ENCODE data around the gene FMNL2. TPM values are rescaled to one million over a fixed set of nuclear protein-coding genes. Genes with fewer than 3 reads are reported as not detected.
"Not testable (repeated sequence)": the region's sequence is repeated elsewhere in the genome, so short reads cannot be mapped to it uniquely, and the experiment has no call there.

The FMNL2 gene
- total RNA-seq, 1 donor from 2014 or later, result 6.4 TPM

GRCh38 chr2:152455738-152456137 is 120.8 kb downstream of the FMNL2 start:
- DNase-seq, result no peak
- intact Hi-C loops (cut with micrococcal nuclease), result no loop called here
- ATAC-seq, result no peak

DNA sequence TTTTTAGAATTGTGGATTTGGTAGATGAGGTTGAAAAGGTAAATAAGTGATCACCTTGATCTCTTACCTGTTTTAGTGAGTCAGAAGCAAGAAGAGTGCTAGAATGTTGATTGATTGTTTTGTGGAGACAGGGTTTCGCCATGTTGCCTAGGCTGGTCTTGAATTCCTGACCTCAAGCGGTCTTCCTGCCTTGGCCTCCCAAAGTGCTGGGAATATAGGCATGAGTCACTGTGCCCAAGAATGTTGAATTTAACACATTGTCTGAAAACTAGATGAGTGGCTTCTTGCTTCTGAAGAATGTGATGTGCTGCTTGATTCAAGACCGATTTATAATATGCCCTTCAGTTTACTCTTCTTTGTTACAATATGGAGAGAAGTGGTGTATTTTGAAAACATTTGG is 121.3 kb downstream of the FMNL2 start:
- ATAC-seq, result no peak
- intact Hi-C loops (cut with micrococcal nuclease), result no loop called here

DNA sequence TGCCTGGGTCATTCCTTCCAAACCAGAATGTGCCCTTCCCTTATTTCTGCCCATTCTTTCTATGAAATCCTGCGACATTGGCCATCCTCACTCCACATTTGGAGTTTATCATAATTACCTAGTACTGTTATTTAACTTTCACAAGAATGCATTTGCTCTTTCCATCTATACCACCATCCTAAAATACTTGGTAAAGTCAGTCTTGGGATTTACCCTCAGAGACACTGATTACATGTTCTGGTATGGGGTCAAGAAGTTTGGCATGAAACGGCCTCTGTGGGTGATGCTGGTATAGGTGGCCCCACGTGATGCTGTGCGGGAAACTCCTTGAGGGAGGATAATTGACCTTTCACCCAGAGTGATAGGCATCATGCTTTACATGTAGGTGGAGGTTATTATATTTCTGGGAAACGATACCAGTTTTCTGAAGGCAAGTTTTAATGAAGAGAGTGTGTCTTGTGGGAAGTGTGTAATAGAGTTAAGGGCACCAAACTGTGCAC is 123.5 kb downstream of the FMNL2 start:
- intact Hi-C loops (cut with micrococcal nuclease), result no loop called here
- no peak for ATAC-seq
- no peak for DNase-seq

More for the DNA sequence above, 121.3 kb downstream of the FMNL2 start:
- DNase-seq, result no peak

GRCh38 chr2:152459091-152459490 is 124.1 kb downstream of the FMNL2 start:
- no peak for ATAC-seq
- intact Hi-C loops (cut with micrococcal nuclease), result no loop called here
- no peak for DNase-seq

- ATAC-seq (no peak), DNase-seq (no peak)
- intact Hi-C loops (cut with micrococcal nuclease), result no loop called here
These were observed 125.6 kb downstream of the FMNL2 start for GRCh38 chr2:152460567-152460966.

GRCh38 chr2:152462120-152462519 is 127.1 kb downstream of the FMNL2 start:
- intact Hi-C loops (cut with micrococcal nuclease), result no loop called here
- DNase-seq (no peak), ATAC-seq (no peak)

GRCh38 chr2:152462779-152463178 is 127.8 kb downstream of the FMNL2 start:
- intact Hi-C loops (cut with micrococcal nuclease), result no loop called here
- DNase-seq (no peak), ATAC-seq (no peak)

- peak; percentile 12 for ATAC-seq
- intact Hi-C loops (cut with micrococcal nuclease), result no loop called here
- no peak for DNase-seq
These were observed 130.0 kb downstream of the FMNL2 start for GRCh38 chr2:152464851-152465470.

GRCh38 chr2:152465541-152465940 is 130.6 kb downstream of the FMNL2 start:
- DNase-seq, result no peak
- intact Hi-C loops (cut with micrococcal nuclease), result no loop called here
- no peak for ATAC-seq

GRCh38 chr2:152466041-152466440 is 131.1 kb downstream of the FMNL2 start:
- no peak for ATAC-seq
- DNase-seq, result no peak
- intact Hi-C loops (cut with micrococcal nuclease), result no loop called here

DNA sequence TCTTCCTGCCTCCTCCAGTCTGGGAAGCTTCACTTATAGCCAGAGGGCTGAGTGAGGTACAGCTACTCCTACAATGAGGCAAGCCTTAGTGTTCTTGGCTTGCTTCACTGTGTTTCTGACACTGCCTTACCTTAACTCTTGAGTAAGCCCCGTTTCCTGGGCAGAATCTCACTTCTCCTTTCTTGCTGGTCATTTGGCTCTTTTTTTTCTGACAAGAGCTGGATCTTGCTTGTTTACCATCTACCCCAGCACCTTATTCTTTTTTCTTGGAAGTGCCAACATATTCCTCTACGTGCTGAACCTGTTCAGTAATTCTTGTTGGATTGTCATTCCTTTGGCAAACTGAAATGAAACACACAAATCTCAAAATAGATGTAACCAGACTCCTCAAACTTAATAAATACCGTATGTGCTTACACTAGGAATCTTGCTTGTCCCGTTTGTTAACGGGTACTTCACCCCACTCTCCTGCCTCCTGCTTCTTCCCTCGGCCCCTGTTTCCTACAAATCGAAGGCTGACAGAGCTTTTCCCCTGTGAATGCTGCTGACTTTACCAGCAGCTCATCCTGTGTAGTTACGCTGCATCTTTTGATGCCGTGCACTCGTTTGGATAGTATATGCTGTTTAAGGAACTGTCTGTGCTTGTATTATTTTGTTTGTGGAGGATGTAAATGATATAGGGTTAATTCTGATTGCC is 132.2 kb downstream of the FMNL2 start:
- intact Hi-C loops (cut with micrococcal nuclease), result no loop called here

GRCh38 chr2:152467677-152468410 is 132.9 kb downstream of the FMNL2 start:
- intact Hi-C loops (cut with micrococcal nuclease), result no loop called here
- DNase-seq (no peak), ATAC-seq (no peak)

More for the DNA sequence above, 132.2 kb downstream of the FMNL2 start:
- ATAC-seq (peak; percentile 43), DNase-seq (no peak)

DNA sequence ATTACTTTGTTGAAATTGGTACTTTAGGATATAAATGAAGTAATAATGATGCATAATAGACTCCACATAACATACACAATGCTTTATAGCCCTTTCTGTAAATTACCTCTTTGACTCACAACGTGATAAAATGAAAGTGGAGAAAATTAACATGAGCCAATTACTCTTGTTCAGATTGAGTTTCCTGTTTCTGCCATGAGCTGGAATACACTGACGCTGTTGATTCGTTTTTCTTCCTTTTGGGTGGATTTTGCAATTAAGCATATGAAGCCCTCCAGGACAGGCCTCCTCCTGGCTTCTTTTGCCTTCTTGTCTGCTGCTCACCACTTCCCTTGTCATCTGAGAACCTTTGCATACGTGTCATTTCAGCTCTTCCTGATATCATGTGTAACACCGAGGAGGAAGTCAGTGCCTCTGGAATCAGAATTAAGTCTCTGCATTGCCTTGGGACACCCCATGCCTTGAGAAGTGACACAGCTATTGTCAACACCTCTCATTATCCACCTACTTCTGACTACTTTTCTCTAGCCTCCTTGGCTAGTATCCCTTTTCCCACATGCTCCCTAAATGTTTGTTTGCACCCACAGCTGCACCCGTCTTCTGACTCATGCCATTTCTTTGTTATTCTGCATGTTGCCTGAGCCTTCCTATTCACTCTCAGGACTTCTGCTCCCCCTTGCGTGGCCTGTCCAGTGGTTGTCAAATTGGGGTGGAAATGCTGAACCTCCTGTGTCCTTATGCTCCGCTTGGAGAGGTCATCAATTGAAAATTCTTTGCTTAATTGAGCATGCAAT is 134.1 kb downstream of the FMNL2 start:
- DNase-seq, result no peak
- intact Hi-C loops (cut with micrococcal nuclease), result no loop called here

GRCh38 chr2:152470861-152471854 is 136.2 kb downstream of the FMNL2 start:
- intact Hi-C loops (cut with micrococcal nuclease), result no loop called here
- ATAC-seq (peak; percentile 67), DNase-seq (no peak)

More for the DNA sequence above, 134.1 kb downstream of the FMNL2 start:
- peak; percentile 24 for ATAC-seq

- no peak for DNase-seq
- intact Hi-C loops (cut with micrococcal nuclease), result no loop called here
- no peak for ATAC-seq
These were observed 137.5 kb downstream of the FMNL2 start for GRCh38 chr2:152472481-152472887.

DNA sequence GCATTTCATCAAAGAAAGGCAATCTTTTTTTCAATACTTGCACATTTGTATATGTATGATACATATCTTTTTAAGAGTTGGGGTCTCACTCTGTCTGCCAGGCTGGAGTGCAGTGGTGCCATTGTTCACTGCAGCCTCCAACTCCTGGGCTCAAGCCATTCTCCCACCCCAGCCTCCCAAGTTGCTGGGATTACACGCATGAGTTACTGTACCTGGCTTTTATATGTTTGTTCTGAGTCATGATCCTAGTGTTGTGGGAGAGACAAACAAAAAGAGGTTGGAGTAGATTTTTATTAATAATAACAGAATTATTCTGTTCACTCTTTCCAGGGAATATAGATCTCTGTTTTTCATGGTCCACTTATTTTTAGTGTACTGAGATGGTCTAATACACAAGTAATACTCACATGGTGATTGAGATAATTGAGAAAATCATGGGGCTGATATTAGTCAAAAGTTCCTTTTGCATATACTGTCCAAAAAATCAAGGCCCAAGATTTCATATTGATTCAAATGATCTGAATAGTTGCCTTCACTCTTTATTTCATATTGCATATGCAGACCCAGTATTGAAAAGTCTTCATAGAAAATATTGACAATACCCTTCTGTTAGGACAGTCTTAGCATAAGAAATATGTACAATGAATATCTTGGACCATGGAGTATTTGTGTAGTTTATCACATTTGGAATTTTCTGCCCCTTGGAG is 138.3 kb downstream of the FMNL2 start:
- DNase-seq, result no peak
- intact Hi-C loops (cut with micrococcal nuclease), result no loop called here
- no peak for ATAC-seq

- DNase-seq; ATAC-seq; intact Hi-C loops (cut with micrococcal nuclease): not testable (repeated sequence)
These were observed 139.5 kb downstream of the FMNL2 start for GRCh38 chr2:152474523-152474922.

DNA sequence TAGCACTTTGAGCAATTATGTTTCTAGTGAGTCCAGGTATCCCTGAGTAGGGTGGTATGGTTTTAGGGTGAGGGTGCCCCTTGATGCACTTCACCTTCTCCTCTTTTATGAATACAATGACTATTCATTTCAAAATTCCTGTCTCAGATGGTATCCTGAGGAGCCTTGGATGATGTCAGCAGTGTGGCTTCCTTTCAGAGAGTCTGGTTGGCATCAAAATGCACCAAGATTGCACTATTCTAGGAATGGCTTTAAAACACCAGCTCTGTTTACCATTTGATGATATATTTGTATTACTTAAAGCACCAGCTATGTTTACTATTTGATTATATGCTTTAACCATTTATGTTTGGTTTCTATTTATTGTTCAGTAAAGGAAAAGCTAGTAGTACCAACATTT is 141.0 kb downstream of the FMNL2 start:
- intact Hi-C loops (cut with micrococcal nuclease), result no loop called here
- no peak for ATAC-seq

More for the DNA sequence above, 141.0 kb downstream of the FMNL2 start:
- no peak for DNase-seq

Data from left ventricle myocardium superior (tissue), 1 donor.